PC-3 (cell line): ENCODE data around the gene EYS. TPM values are rescaled to one million over a fixed set of nuclear protein-coding genes. Genes with fewer than 3 reads are reported as not detected.

Source experiments
- ATAC-seq: fragments of 200-7000 bp; cut with Tn5 transposase; 2 replicates; pipeline ENCODE4 v1.9.1; 2020; ENCODE audit warnings: mild to moderate bottlenecking, moderate library complexity
- BruUV-seq: library from RNA; stranded (reverse); fragments of 400-500 nt; replicated peaks from 2 replicates; lab custom pipeline; 2021; lab: Mats Ljungman, UMichigan
- CTCF ChIA-PET: fragments of 300-600 bp; sonication (Branson Sonifier 250); formaldehyde crosslinking; loops from one replicate; lab custom pipeline; 2022; ENCODE audit warnings: antibody characterized with exemption; lab: Charles Lee
- POLR2A ChIA-PET: fragments of 300-600 bp; sonication (Branson Sonifier 250); formaldehyde crosslinking; loops from one replicate; lab custom pipeline; 2022; ENCODE audit warnings: antibody characterized with exemption; ENCODE audit not compliant: unreplicated experiment; lab: Charles Lee
- DNase-seq: peaks from one replicate; pipeline ENCODE4 v3.0.0-alpha.2; 2015
- H2AFZ ChIP-seq: fragments of 300-600 bp; sonication (generic); 2 replicates; pipeline ENCODE4 v1.6.0; 2016; ENCODE audit warnings: antibody characterized with exemption, low read length
- H3F3A ChIP-seq: fragments of 300-600 bp; sonication (generic); one replicate; pipeline ENCODE4 v1.6.0; 2017; ENCODE audit warnings: antibody characterized with exemption, low read length, control low read depth, mild to moderate bottlenecking; ENCODE audit not compliant: unreplicated experiment
- H3K27ac ChIP-seq: fragments of 300-600 bp; sonication (generic); 2 replicates; pipeline ENCODE4 v1.5.1; 2016; ENCODE audit warnings: mild to moderate bottlenecking, low read length
- H3K27me3 ChIP-seq: fragments of 300-600 bp; sonication (generic); 2 replicates; pipeline ENCODE4 v1.6.1; 2016; ENCODE audit warnings: low read length, mixed read lengths
- H3K36me3 ChIP-seq: fragments of 300-600 bp; sonication (generic); 2 replicates; pipeline ENCODE4 v1.6.1; 2016; ENCODE audit warnings: low read depth, mixed run types, low read length, mixed read lengths
- H3K4me1 ChIP-seq: fragments of 300-600 bp; sonication (generic); 2 replicates; pipeline ENCODE4 v1.5.1; 2016; ENCODE audit warnings: low read length; ENCODE audit not compliant: insufficient read depth
- H3K4me2 ChIP-seq: fragments of 300-600 bp; sonication (generic); 2 replicates; pipeline ENCODE4 v1.6.0; 2016; ENCODE audit warnings: low read length
- H3K4me3 ChIP-seq: fragments of 300-600 bp; sonication (generic); 2 replicates; pipeline ENCODE4 v1.5.1; 2016; ENCODE audit warnings: mild to moderate bottlenecking, low read length, mixed read lengths
- H3K79me2 ChIP-seq: fragments of 300-600 bp; sonication (generic); 2 replicates; pipeline ENCODE4 v1.6.1; 2017; ENCODE audit warnings: low read length, mixed read lengths
- H3K9ac ChIP-seq: fragments of 300-600 bp; sonication (generic); 2 replicates; pipeline ENCODE4 v1.6.0; 2016; ENCODE audit warnings: mild to moderate bottlenecking, low read length
- H3K9me2 ChIP-seq: fragments of 300-600 bp; sonication (generic); replicated peaks from 2 replicates; pipeline ENCODE4 v1.6.1; 2016; ENCODE audit warnings: mixed run types, low read length, mixed read lengths
- H3K9me3 ChIP-seq: fragments of 300-600 bp; sonication (generic); 2 replicates; pipeline ENCODE4 v1.6.1; 2016; ENCODE audit warnings: low read length, mixed read lengths
- H4K20me1 ChIP-seq: fragments of 300-600 bp; sonication (generic); 2 replicates; pipeline ENCODE4 v1.6.1; 2016; ENCODE audit warnings: low read length, mixed read lengths
- CTCF ChIP-seq: fragments of 300-600 bp; sonication (generic); conservative IDR thresholded peaks from 2 replicates; pipeline ENCODE4 v1.5.1; 2017; ENCODE audit warnings: antibody characterized with exemption, low read depth, mild to moderate bottlenecking, low read length
- EZH2 ChIP-seq: fragments of 300-600 bp; sonication (generic); IDR thresholded peaks from one replicate; pipeline ENCODE4 v1.6.1; 2017; ENCODE audit warnings: antibody characterized with exemption, mild to moderate bottlenecking, low read length; ENCODE audit not compliant: unreplicated experiment
- EZH2phosphoT487 ChIP-seq: fragments of 300-600 bp; sonication (generic); IDR thresholded peaks from 2 replicates; pipeline ENCODE4 v1.6.1; 2018; ENCODE audit warnings: mild to moderate bottlenecking, antibody characterized with exemption, low read length, borderline replicate concordance
- intact Hi-C: fragments of 100-400 bp; cut with micrococcal nuclease; formaldehyde crosslinking; loops from 2 replicates; pipeline ENCODE4 v1.9.0; 2023
- total RNA-seq: library from RNA; depleted of rRNA; stranded (reverse); fragments of >200 nt; gene quantifications from 2 replicates; pipeline ENCODE4 v1.2.3, GENCODE V29; 2014

The EYS gene
- total RNA-seq, 1 experiment from 2014 or later, result 0.07 TPM

- Histone ChIP-seq H3K9me2 (no peaks in the 10 kb centered on the region), H3K79me2 (no peaks in the 10 kb centered on the region), H3F3A (no peaks in the 10 kb centered on the region), H4K20me1 (no peaks in the 10 kb centered on the region), H3K9ac (no peak overlapping the region), H3K4me2 (no peak overlapping the region), H3K9me3 (no peaks in the 10 kb centered on the region), H3K4me1 (no peaks in the 10 kb centered on the region), H2AFZ (no peak overlapping the region), H3K27ac (no peak overlapping the region), H3K27me3 (no peaks in the 10 kb centered on the region), H3K36me3 (no peaks in the 10 kb centered on the region), H3K4me3 (no peak overlapping the region)
- DNase-seq (no peak), ATAC-seq (no peak)
- TF ChIP-seq EZH2phosphoT487 (no peak), EZH2 (no peak), CTCF (no peak)
- ChIA-PET POLR2A (no interaction called here), CTCF (no interaction called here)
- BruUV-seq, result no TSS peak
- intact Hi-C loops, result no loop called here
These were observed 296.7 kb downstream of the EYS start for GRCh38 chr6:65410309-65410708.

GRCh38 chr6:65402564-65402963, 304.5 kb downstream of the EYS start:
- ChIA-PET POLR2A (interaction anchor here (0.6 kb wide), 1 partner anchor 46 kb away, joined by 3 read pairs; no protein-coding TSS in a partner anchor), CTCF (no interaction called here)
- no peaks in the 10 kb centered on the region for H3F3A ChIP-seq
- BruUV-seq, result no TSS peak
- no peaks in the 10 kb centered on the region for H3K79me2 ChIP-seq
- H3K4me3 ChIP-seq, result no peak overlapping the region
- no peak for DNase-seq
- no peaks in the 10 kb centered on the region for H4K20me1 ChIP-seq
- no peaks in the 10 kb centered on the region for H3K9me3 ChIP-seq
- H3K27ac ChIP-seq, result no peak overlapping the region
- no peaks in the 10 kb centered on the region for H3K36me3 ChIP-seq
- H3K27me3 ChIP-seq, result no peaks in the 10 kb centered on the region
- no peak overlapping the region for H3K9ac ChIP-seq
- intact Hi-C loops, result no loop called here
- no peak overlapping the region for H3K4me2 ChIP-seq
- no peaks in the 10 kb centered on the region for H3K9me2 ChIP-seq
- H3K4me1 ChIP-seq, result no peaks in the 10 kb centered on the region
- no peak for ATAC-seq
- H2AFZ ChIP-seq, result no peak overlapping the region
- TF ChIP-seq CTCF (no peak), EZH2phosphoT487 (no peak), EZH2 (no peak)

- Histone ChIP-seq H3K4me2 (no peak overlapping the region), H2AFZ (no peak overlapping the region), H3K36me3 (no peaks in the 10 kb centered on the region), H4K20me1 (no peaks in the 10 kb centered on the region), H3K27ac (no peak overlapping the region), H3K9me2 (no peaks in the 10 kb centered on the region), H3F3A (no peaks in the 10 kb centered on the region), H3K4me1 (no peaks in the 10 kb centered on the region), H3K27me3 (no peaks in the 10 kb centered on the region), H3K9ac (no peak overlapping the region), H3K9me3 (no peaks in the 10 kb centered on the region), H3K4me3 (no peak overlapping the region), H3K79me2 (no peaks in the 10 kb centered on the region)
- DNase-seq (no peak), ATAC-seq (no peak)
- TF ChIP-seq EZH2 (no peak), CTCF (no peak), EZH2phosphoT487 (no peak)
- ChIA-PET CTCF (no interaction called here), POLR2A (no interaction called here)
- no TSS peak for BruUV-seq
- intact Hi-C loops, result no loop called here
These were observed 307.5 kb downstream of the EYS start for GRCh38 chr6:65399355-65400084.
